SIG-M5 treated with dmso at 0.1 percent for 504 hours (cell line): Measurements from ENCODE around the gene POLR3G.

Experiments
- DNase-seq: peaks from one replicate; lab custom pipeline; 2025; ENCODE audit not compliant: unreplicated experiment; lab: John Stamatoyannopoulos, UW

Gene POLR3G, protein sequence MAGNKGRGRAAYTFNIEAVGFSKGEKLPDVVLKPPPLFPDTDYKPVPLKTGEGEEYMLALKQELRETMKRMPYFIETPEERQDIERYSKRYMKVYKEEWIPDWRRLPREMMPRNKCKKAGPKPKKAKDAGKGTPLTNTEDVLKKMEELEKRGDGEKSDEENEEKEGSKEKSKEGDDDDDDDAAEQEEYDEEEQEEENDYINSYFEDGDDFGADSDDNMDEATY

DNA sequence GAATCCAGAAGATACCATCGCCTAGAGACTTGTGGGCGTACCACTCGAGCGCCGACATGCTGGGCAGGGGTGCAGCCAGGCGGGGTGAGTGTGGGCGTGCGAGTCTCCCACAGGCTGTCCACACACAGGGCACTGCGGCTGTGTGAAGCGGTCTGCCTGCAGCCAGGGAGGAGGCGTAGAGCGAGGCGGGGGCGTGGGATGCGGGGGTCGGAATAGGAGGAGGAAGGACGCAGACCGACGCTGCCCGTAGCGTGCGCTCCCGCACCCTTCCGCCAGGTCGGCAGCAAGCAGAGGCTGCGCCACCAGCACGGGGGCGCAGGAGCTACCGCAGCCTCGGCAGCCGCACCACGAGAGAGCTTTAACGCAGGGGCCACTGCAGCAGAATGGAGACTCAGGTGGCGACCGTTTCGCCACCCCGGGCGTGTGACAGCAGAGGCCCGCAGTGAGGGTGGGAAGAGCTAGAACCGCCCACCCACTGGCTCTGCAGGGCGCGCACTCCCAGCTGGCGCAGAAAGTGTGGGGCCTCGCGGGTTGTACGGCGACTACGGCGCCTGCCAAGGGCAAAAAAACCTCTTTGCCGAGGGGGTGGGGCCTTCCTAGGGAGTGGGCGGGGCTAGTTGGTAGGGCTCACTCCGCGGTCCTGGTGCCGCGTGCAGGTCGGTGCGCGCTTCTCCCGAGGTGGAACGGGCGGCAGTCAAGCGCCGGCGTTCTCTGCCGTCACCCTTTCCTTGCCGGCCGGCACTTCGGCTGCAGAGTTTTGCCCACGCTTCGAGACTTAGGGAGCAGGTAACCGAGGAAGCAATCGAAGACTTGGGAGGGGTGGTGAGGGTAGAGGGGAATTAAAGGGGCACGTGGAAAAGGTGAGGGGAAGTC, at the start of gene POLR3G, which contains the start of gene MBLAC2:
Gene POLR3G (plus strand): TSS at position 630 of the 873 bp plus-strand sequence. CDS start 10,704 bp downstream, outside the sequence.
Gene MBLAC2 (minus strand): TSS at position 537 of the 873 bp plus-strand sequence. CDS start 479 bp downstream, at position 58.
- peak; percentile 93 for DNase-seq

DNA sequence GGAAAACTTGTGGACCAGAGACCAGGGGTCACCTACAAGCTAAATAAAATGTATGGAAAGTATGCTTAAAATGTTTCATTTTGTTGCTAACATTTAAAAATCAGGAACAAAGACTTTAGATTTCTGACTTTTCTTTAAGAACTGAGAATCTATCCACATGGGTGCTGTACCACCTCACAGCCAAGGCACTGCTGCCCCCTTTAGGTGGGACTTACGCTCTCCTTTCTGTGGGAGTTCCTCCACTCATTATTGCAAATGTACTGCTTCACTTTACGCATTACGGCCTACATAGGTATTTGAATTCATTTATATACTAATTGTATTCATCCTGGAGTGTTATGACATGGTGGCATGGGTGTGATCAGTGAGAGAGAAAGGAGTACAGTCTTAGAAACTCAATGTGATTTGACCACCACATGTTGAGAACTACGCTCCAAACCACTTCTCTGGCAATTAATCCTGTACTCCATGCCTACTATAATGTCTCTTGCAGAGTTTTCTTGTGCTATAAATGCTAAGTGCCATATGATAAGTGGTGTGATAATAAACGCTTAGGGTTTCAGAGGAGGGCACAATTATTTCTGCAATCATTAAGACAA, 40.4 kb upstream of the POLR3G start:
- DNase-seq: peak; percentile 31

DNA sequence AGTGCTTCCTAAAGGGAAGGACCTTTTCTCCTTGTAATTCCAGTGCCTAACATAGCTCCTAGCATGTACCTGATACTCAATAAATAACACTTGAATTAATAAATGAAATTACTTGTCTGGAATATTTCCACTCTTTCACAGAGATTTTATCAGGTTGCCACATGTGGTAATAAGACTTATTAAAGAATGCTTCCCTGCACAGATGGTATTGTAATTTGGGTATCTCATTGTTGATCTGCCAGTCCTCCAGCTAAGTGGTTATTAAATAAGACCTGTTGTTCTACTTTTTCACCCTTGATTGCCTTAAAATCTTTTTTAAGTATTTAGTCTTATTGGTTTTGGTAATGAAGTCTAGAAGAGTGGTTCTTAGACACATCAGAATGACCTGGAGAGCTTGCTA, 37.0 kb upstream of the POLR3G start:
- no peak for DNase-seq

DNA sequence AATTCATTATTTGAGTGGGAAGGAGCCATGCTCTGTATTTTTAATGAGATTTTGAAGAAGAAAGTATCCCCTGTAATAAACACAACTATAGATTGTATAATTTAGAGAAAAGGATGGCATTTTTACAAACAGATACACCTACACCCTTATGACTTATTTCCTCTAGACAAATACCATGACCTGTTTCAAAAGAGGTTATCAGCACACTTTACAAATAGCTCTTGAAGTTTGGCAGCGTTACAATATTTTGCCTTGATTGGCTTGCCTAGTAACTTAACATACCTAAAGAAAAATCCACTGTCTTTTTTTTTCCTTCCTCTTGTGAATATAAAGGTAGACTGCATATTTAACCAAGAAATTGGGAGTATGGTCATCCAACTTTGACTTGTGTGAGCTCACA, 36.6 kb upstream of the POLR3G start:
- no peak for DNase-seq

DNA sequence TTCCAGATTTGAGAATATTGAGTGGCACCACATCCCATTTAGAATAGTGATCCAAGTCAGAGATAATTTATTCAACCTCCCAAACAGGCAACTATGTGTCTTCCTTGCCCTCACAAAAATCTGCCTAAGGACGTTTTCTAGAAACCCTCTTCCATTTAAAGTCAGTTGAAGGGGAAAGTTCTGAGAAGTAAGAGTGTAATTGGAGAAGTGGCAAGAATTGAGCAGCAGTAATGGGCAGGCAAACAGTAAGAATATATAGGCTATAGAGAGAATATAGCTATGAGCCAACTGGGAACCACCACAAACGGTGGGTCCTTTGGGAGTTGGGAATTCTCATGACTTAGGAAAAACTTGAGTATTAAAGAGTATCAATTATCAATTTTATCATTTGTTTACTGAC, 34.0 kb upstream of the POLR3G start:
- DNase-seq: no peak

DNA sequence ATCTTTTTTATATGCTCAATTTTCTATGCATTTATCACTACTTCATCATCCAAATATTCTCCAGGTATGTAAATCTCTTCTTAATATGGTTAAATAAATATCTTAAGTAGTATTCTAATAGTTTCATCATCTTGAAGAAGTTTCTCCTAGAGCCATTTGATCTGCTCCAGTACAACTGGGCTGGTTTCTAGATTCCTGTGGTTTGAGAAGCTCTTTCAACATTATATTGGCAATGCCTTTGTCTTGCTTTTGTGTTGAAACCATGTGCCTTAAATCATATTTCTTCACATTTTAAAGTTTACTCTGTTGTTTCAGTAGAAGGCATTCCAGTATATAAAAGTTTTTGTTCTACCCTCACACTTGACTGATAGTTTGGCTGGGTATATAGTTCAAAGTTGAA, 27.7 kb upstream of the POLR3G start:
- DNase-seq: no peak

DNA sequence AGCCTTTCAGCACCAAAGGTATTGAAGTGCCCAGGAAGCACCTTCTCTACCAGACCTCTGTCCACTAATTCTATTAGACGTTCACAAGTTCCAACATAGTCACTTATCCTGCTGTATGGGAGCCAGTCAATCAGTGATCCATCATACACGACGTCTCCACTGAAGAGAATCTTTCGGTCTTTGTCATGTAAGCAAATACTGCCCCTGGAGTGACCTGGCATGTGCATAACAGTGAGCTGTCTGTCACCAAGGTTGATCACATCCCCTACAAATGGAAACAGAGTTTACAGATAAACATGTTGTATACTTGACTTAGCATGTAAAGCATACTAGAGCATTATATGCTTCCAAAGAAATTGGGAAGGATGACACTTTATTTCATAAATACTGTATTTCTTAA, 13.4 kb upstream of the POLR3G start:
- no peak for DNase-seq

DNA sequence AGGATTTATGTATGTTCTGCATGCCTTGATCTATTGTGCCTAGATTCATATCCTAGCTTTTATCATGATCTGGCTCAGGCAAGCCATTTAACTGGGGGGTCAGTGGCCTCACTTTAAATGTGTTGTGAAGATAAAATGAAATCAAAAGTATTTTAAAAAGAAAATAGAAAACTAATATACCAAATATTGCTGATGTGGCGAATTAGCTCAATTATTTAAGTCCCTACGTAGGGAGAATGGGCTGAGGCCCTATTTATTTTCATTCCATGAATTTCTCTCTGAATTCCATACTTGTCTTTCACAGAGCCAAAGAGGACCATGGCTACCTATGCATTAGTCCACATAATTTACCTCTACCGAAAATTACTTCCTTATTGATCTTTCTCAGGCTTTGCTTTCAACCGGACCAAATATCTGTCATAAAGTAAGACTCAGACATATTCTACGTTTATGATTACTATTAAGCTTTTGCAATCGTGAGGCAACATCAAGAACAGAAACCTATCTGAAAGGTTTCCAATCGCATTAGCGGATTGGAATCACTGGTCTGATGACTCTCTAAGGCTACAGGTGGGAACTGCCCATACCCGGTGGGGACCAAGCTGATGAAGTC, 1.8 kb upstream of the POLR3G start:
- DNase-seq: peak; percentile 13

DNA sequence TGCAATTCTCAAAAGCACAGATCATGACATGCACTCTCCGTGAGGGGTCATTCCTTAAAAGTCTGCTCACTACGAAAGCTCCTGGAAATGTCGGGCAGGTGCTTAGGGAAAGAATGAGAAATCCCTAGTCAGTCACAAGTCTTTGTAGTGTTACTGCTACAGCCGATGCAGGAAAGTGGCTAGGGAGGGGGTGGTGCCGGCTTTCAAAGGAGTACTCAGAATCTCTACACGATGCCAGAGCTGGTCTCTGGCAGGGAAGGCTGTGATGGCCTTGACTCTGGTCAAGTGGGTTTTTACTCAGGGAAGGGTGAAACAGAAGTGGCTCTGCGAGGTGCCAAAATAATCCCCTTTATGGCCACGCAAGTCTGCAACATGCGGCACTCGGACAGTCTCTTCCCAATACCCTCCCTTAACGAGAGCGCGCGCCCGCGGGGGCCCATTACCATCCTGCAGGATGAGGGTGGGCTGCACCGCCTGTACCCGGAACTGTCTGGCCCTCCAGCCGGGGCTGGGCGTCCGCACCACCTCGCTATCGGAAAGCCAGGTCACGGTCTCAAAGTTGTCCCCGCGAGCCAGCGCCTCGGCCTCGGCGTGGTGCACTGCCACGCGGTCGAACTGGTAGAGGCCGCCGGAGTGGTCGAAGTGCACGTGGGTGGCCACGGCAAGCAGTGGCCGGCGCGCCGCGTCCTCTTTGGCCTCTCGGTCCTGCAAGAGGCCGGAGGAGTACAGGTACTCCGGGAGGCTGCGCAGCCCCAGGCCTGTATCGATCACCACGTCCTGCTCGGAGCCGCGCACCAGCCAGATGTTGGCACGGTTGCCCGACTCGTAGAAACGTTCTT, 1.0 kb upstream of the POLR3G start:
- DNase-seq: peak; percentile 40

DNA sequence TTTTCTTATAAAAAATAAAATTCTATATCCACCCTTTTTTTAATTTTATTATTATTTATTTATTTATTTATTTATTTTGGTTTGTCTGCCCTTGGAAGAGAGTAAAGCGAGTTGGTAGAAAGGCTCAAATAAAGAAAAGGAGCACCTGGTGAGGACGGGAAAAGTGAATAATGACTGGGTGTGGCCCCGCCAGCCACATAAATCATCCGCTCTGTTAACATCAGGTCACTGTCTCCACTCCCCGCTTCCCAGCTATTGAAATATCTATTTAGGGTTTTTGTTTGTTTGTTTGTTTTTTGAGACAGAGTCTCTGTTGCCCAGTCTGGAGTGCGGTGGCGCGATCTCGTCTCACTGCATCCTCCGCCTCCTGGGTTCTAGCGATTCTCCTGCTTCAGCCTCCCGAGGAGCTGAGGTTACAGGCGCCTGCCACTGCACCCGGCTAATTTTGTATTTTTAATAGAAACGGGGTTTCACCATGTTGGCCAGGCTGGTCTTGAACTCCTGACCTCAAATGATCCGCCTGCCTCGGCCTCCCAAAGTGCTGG, 844 bp downstream of the POLR3G start:
- DNase-seq: no peak

DNA sequence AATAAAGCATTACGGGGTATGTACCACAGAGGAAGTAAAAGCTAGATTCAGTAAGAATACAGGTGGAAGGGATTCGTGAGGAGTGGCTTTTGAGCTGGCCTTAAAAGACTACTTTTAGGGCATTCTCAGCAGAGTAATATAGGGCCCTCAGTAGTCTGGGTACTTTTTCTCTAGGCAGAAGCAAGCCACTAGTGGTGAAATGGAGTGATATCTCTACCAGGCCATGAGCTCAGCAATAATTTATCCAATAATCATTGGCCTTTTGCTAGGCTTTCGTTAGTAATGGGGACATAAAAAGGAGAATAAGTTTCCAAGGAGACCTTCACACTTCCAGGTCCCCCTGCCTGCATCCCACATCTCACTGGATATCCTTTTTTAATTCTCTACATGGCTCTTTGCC, 1.7 kb downstream of the POLR3G start:
- DNase-seq: peak; percentile 14

DNA sequence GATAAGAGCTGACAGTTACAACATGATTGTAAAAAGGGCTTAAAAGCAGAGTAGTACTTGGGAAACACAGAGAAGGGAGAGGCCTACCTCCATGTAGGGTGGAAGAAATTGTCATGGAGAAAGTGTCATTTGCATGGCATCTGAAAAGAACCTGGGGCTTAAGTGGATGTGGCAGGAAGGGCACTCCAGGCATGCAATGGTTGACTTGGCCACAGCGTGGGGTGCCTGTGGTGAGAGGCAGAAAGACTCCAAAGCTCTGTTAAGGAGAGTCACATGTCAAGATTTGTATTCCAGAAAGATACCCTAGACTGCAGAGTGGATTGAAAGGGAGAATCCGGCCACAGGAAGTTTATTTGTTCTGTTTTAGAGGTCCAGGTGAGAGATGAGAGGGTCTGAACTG, 2.4 kb downstream of the POLR3G start:
- no peak for DNase-seq

DNA sequence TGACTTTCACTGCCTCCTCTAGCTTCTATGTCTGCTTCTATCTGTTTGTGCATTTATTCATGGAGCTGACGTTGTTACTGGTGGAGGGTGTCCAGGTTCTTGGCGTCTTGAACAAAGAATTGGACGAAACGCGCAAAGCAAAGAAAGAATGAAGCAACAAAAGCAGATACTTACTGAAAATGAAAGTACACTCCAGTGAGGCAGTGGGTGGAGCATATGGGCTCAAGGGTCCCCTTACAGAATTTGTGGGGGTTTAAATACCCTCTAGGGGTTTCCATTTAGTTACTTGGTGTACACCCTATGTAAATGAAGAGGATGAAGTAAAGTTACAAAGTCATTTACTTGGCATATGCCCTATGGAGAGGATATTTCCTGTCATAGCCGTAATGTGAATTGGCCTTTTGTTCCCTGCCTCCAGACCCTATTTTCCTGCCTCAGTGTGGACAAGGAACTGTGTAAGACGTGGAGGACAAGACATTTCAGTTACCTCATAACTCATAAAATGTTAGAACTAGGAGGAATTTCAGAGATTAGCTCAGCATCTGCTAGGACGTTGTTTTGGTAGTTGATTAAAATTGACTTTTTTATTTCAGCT, 3.1 kb downstream of the POLR3G start:
- no peak for DNase-seq

DNA sequence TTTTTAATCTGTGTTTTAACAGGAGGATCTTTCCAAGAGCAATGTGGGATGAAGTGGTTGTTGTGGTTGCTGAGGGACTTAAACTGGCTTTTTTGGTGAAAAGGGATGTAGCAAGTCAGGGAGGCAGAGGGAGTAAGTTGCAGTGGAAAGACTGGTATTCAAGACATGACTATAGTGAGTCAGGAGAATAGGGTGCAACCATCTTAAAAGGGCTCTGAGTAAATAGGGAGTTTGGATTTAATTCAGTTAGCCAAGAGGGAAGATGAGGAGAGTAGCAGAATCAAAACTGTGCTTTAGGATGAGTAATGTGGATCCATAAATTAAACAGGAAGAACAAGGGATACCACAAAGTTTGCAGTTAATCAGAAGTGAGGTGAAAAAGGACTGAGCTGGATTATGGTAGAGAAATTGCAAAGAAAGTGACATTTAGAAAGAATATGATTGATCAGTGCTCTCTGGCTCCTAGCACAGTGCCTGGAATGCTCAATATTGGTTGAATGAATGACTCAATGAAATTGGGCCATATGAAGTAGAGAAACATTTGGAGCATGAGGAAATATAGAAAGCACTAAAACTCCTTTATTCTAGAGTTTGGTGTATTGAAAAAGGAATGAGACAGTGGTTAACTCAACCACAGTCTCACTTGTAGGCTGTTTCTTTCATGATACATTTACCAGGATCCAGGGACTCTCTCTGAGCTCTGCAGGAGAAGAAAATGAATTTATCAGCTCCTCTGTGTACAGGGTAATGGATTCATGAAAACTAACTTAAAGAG, 5.1 kb downstream of the POLR3G start:
- DNase-seq: no peak

DNA sequence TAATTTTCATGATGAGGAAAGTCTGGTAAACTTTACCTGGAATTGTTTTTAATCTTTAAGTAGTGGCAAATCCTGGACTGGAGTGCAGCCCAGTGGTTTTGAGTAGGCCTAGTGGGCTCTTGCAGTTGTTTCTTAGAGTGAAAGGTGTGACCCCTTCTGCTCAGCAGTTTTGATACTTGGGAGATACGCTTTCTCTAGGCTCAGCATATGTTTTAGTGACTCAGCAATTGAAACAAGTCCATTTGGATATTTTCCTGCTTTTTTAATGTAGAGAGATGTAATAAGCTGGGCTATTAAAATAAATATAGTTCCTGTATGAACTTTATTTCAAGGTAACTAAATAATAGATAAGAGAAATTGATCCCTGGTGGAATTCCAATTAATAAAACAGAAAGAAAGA, 6.0 kb downstream of the POLR3G start:
- no peak for DNase-seq

DNA sequence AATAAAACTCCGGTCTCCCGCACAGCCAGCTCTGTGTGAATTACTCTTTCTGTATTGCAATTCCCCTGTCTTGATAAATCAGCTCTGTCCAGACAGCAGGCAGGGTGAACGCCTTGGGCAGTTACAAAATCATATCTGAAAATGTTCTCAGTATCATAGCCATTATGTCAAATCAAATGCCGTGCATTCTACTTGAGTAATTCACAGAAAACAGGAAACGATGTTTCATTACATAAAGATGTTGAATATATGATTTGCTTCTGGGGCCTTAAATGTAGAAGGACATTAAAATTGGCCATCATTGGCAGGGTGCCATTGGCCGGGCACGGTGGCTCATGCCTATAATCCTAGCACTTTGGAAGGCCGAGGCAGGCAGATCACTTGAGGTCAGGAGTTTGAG, 8.5 kb downstream of the POLR3G start:
- no peak for DNase-seq

DNA sequence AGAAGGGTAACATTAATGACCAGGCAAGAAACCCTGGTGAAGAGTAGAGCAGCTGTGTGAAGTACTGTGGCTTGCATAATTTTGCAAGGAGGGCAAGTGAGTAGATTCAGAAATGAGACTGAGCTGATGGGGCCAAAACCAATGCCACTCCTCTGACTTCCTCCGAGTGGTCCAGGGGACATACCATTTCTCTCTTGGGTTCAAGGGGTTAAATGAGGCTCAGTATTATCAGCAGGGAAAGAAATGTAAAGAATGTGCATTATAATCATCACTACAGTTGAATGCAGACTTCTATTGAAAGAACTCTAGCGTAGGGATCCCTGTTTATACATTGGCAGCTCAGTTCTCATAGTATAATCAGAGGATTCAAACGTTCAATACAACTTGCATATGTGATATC, 9.9 kb downstream of the POLR3G start:
- no peak for DNase-seq

DNA sequence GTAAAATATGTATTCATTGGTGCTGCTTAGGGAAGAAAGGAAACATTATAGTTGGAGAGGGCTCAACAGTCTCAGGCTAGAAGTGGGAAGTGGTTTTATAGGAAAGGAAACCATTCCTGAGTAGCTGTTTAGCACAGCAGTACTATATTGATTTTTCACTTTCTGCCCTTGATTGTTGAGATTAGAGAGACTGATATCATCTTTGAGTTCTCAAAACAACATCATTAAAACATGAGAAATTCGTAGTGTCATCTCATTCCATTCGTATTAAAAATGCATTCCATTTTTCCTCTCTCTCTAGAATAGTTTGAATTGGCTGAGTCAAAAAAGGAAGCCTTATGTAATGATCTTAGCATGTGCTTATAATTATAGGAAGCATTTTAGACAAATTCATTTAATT, 14.1 kb downstream of the POLR3G start:
- DNase-seq: no peak

DNA sequence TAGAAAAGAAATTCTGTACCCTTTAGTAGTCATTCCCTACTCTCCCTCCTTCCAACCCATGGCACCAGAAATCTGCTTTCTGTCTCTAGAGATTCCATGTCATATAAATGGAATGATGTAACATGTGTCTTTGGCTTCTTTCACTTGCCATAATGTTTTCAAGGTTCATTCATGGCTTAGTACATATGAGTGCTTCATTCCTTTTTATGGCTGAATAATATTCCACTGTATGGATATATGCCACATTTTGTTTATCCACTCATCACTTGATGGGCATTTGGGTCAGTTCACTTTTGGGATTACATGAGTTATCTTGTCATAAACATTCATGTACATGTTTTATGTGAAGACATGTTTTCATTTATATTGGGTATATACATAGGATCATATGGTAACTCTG, 19.4 kb downstream of the POLR3G start:
- DNase-seq: no peak
